Left ventricle myocardium inferior (tissue), 1 donor: ENCODE results near the gene CNTN4. TPM values are rescaled to one million over a fixed set of nuclear protein-coding genes. Genes with fewer than 3 reads are reported as not detected.

Source experiments
- DNase-seq: peaks from one replicate; pipeline ENCODE4 v3.0.0-alpha.2; 2020
- H3K27ac ChIP-seq: fragments of 200-600 bp; replicated peaks from 2 replicates; pipeline ENCODE4 v1.8.0; 2021
- H3K27me3 ChIP-seq: fragments of 200-600 bp; 2 replicates; pipeline ENCODE4 v1.8.0; 2021; ENCODE audit warnings: low read depth
- H3K36me3 ChIP-seq: fragments of 200-600 bp; 2 replicates; pipeline ENCODE4 v1.8.0; 2021
- H3K4me1 ChIP-seq: fragments of 200-600 bp; 2 replicates; pipeline ENCODE4 v1.8.0; 2021
- H3K4me3 ChIP-seq: fragments of 200-600 bp; 2 replicates; pipeline ENCODE4 v1.8.0; 2021; ENCODE audit warnings: mild to moderate bottlenecking, moderate library complexity
- H3K9me3 ChIP-seq: fragments of 200-600 bp; replicated peaks from 2 replicates; pipeline ENCODE4 v1.8.0; 2021
- CTCF ChIP-seq: fragments of 200-600 bp; IDR thresholded peaks from 2 replicates; pipeline ENCODE4 v1.8.0; 2021; ENCODE audit warnings: antibody characterized with exemption, mild to moderate bottlenecking, borderline replicate concordance
- intact Hi-C: fragments of 100-400 bp; cut with micrococcal nuclease; formaldehyde crosslinking; loops from one replicate; pipeline ENCODE4 v1.11.0; 2022
- total RNA-seq: library from RNA; stranded (reverse); fragmentation: NEBNext Ultra II Directional; extraction: Animal tissue kit (Norgen Biotek cat#: 25700); gene quantifications from one replicate; pipeline ENCODE4 v1.2.1, GENCODE V29; 2021
- donor health status: DM: no; HTN: yes; CAD: no; lungs with severe emphysema.

Gene CNTN4
- total RNA-seq, 1 donor from 2014 or later = 1.2 TPM

GRCh38 chr3:2838546-2839157, 740.0 kb downstream of the CNTN4 start:
- H3K4me1 ChIP-seq = no peaks in the 10 kb centered on the region
- no peak overlapping the region for H3K27ac ChIP-seq
- H3K36me3 ChIP-seq = no peaks in the 10 kb centered on the region
- no peaks in the 10 kb centered on the region for H3K27me3 ChIP-seq
- H3K9me3 ChIP-seq = no peaks in the 10 kb centered on the region
- no peak for TF ChIP-seq CTCF
- DNase-seq = no peak
- no peak overlapping the region for H3K4me3 ChIP-seq
- intact Hi-C loops = no loop called here

- H3K4me3 ChIP-seq = no peak overlapping the region
- H3K27ac ChIP-seq = no peak overlapping the region
- no peaks in the 10 kb centered on the region for H3K4me1 ChIP-seq
- no peaks in the 10 kb centered on the region for H3K27me3 ChIP-seq
- intact Hi-C loops = no loop called here
- H3K36me3 ChIP-seq = no peaks in the 10 kb centered on the region
- no peaks in the 10 kb centered on the region for H3K9me3 ChIP-seq
- DNase-seq = no peak
- TF ChIP-seq CTCF = no peak
These were observed 741.2 kb downstream of the CNTN4 start for GRCh38 chr3:2839876-2840275.

GRCh38 chr3:2847062-2847841, 748.6 kb downstream of the CNTN4 start:
- TF ChIP-seq CTCF = no peak
- DNase-seq = no peak
- intact Hi-C loops = no loop called here
- Histone ChIP-seq H3K36me3 (no peaks in the 10 kb centered on the region), H3K9me3 (no peaks in the 10 kb centered on the region), H3K4me1 (no peaks in the 10 kb centered on the region), H3K4me3 (no peak overlapping the region), H3K27ac (no peak overlapping the region), H3K27me3 (no peaks in the 10 kb centered on the region)

GRCh38 chr3:2849092-2849491, 750.4 kb downstream of the CNTN4 start:
- Histone ChIP-seq H3K4me3 (no peak overlapping the region), H3K9me3 (no peaks in the 10 kb centered on the region), H3K27ac (no peak overlapping the region), H3K36me3 (no peaks in the 10 kb centered on the region), H3K27me3 (no peaks in the 10 kb centered on the region), H3K4me1 (no peaks in the 10 kb centered on the region)
- TF ChIP-seq CTCF = no peak
- intact Hi-C loops = no loop called here
- DNase-seq = no peak

- Histone ChIP-seq H3K27me3 (no peaks in the 10 kb centered on the region), H3K27ac (no peak overlapping the region), H3K9me3 (no peaks in the 10 kb centered on the region), H3K4me3 (no peak overlapping the region), H3K4me1 (no peaks in the 10 kb centered on the region), H3K36me3 (no peaks in the 10 kb centered on the region)
- no peak for DNase-seq
- no peak for TF ChIP-seq CTCF
- intact Hi-C loops = no loop called here
These were observed 752.0 kb downstream of the CNTN4 start for GRCh38 chr3:2850701-2851100.
